K562 (cell line): ENCODE measurements around the gene IPO13. TPM values are rescaled to one million over a fixed set of nuclear protein-coding genes. Genes with fewer than 3 reads are reported as not detected.

Experiments
- BRCA1 ChIP-seq, 2 experiments: fragments of 450-650 bp in 1 of 2; sonication (generic) in 1 of 2; formaldehyde crosslinking in 1 of 2; IDR thresholded peaks; 2 replicates each; pipeline versions ENCODE4 v1.5.0 to v1.6.1; 2017 to 2020; ENCODE audit warnings: mild to moderate bottlenecking in 1 of 2, missing genetic modification reagents in 1 of 2
- CBX3 ChIP-seq, 2 experiments: IDR thresholded peaks; 1 replicate in 1 of 2; 2 replicates in 1 of 2; pipeline ENCODE4 v1.6.1; 2012; ENCODE audit warnings: inconsistent platforms in 2 of 2, low read length in 2 of 2, borderline replicate concordance in 1 of 2, control low read depth in 1 of 2
- CBX5 ChIP-seq: IDR thresholded peaks from 2 replicates; pipeline ENCODE4 v1.6.1; 2014; ENCODE audit warnings: low read depth, borderline replicate concordance
- HCFC1 ChIP-seq: IDR thresholded peaks from 2 replicates; pipeline ENCODE4 v1.6.1; 2012; ENCODE audit warnings: low read depth, low read length, improper control_type of control experiment
- KDM5B ChIP-seq: fragments of 200-600 bp; sonication (generic); IDR thresholded peaks from 2 replicates; pipeline ENCODE4 v1.6.1; 2012; ENCODE audit warnings: low read depth, mild to moderate bottlenecking, moderate library complexity, low read length, control low read depth, inconsistent platforms; ENCODE audit not compliant: insufficient replicate concordance
- LEF1 ChIP-seq: fragments of 450-650 bp; IDR thresholded peaks from 2 replicates; pipeline ENCODE4 v1.6.1; 2016; ENCODE audit warnings: mild to moderate bottlenecking
- MED1 ChIP-seq: sonication (generic); formaldehyde crosslinking; IDR thresholded peaks from 2 replicates; pipeline ENCODE4 v1.8.1; 2023; ENCODE audit warnings: missing genetic modification reagents, borderline replicate concordance
- PCBP2 ChIP-seq: fragments of 200-400 bp; formaldehyde crosslinking; IDR thresholded peaks from 2 replicates; pipeline ENCODE4 v1.6.1; 2018; ENCODE audit warnings: low read length, low read depth, mild to moderate bottlenecking, moderate library complexity; ENCODE audit not compliant: poor library complexity, severe bottlenecking
- TEAD2 ChIP-seq: fragments of 450-650 bp; IDR thresholded peaks from 2 replicates; pipeline ENCODE4 v1.6.1; 2016; ENCODE audit warnings: missing genetic modification characterization, control low read depth, missing compliant biosample characterization
- U2AF1 ChIP-seq: fragments of 200-400 bp; formaldehyde crosslinking; optimal IDR thresholded peaks from 2 replicates; pipeline ENCODE3; 2017; ENCODE audit warnings: mild to moderate bottlenecking, low read depth, low read length, moderate library complexity
- U2AF2 ChIP-seq: fragments of 200-400 bp; formaldehyde crosslinking; optimal IDR thresholded peaks from 2 replicates; pipeline ENCODE3; 2017; ENCODE audit warnings: low read depth, mild to moderate bottlenecking, low read length
- ZNF140 ChIP-seq: fragments of 250-450 bp; sonication (Bioruptor Pico); IDR thresholded peaks from 2 replicates; pipeline ENCODE4 v1.8.0; 2021; ENCODE audit warnings: moderate library complexity, mild to moderate bottlenecking, inconsistent platforms
- ZNF143 ChIP-seq: sonication (generic); formaldehyde crosslinking; IDR thresholded peaks from 2 replicates; pipeline ENCODE4 v1.9.0; 2022; ENCODE audit warnings: mild to moderate bottlenecking, missing genetic modification reagents
- ZNF224 ChIP-seq: sonication (generic); formaldehyde crosslinking; IDR thresholded peaks from 2 replicates; pipeline ENCODE4 v1.8.0; 2022; ENCODE audit warnings: mild to moderate bottlenecking, missing genetic modification reagents
- ZNF263 ChIP-seq: sonication (generic); formaldehyde crosslinking; IDR thresholded peaks from 2 replicates; pipeline ENCODE4 v1.8.0; 2022; ENCODE audit warnings: mild to moderate bottlenecking, missing genetic modification reagents, borderline replicate concordance
- ZNF589 ChIP-seq: fragments of 200-800 bp; sonication (Bioruptor generic); IDR thresholded peaks from 2 replicates; pipeline ENCODE4 v1.6.1; 2016; ENCODE audit warnings: low read depth, missing genetic modification characterization, missing compliant biosample characterization
- polyA plus RNA-seq, 8 experiments: library from polyadenylated mRNA; depleted of rRNA in 4 of 8; stranded (reverse) in 5 of 8; unstranded in 3 of 8; fragments of >200 nt; fragmentation: Nextera tagmentation in 2 of 8; fragmentation: Illumina TruSeq in 1 of 8; extraction: Ambion mirVana in 2 of 8; extraction: Trizol in 1 of 8; gene quantifications; 2 replicates each; pipeline versions ENCODE4 v1.2.1 to v1.2.3, GENCODE V29; 2011 to 2014; ENCODE audit warnings: inconsistent platforms in 1 of 8, missing spikeins in 1 of 8
- total RNA-seq, 7 experiments: library from RNA; depleted of rRNA in 6 of 7; stranded (reverse); fragments of >200 nt in 6 of 7; fragmentation: Illumina TruSeq in 2 of 7; extraction: Trizol in 2 of 7; gene quantifications; 2 replicates each; pipeline versions ENCODE4 v1.2.1 to v1.2.3, GENCODE V29; 2011 to 2021; ENCODE audit warnings: low replicate concordance in 1 of 7
- TF ChIP-seq, protein P1 (sequence below), 2 experiments: fragments of 450-650 bp in 1 of 2; sonication (generic) in 1 of 2; formaldehyde crosslinking in 1 of 2; IDR thresholded peaks; 2 replicates each; pipeline versions ENCODE4 v1.7.1 to v1.9.0; 2016 to 2022; ENCODE audit warnings: inconsistent platforms in 1 of 2, mild to moderate bottlenecking in 1 of 2, missing genetic modification reagents in 1 of 2
- TF ChIP-seq, protein P2 (sequence below): fragments of 450-650 bp; IDR thresholded peaks from 2 replicates; pipeline ENCODE4 v1.6.1; 2016

Gene IPO13
- total and polyA plus RNA-seq, 9 of the 15 experiments (the other 6 are each of a cell fraction or from before 2014, with no cell fraction given) = 7.0 to 30.8 (median 16.2) TPM

- TF ChIP-seq, protein P1, sequence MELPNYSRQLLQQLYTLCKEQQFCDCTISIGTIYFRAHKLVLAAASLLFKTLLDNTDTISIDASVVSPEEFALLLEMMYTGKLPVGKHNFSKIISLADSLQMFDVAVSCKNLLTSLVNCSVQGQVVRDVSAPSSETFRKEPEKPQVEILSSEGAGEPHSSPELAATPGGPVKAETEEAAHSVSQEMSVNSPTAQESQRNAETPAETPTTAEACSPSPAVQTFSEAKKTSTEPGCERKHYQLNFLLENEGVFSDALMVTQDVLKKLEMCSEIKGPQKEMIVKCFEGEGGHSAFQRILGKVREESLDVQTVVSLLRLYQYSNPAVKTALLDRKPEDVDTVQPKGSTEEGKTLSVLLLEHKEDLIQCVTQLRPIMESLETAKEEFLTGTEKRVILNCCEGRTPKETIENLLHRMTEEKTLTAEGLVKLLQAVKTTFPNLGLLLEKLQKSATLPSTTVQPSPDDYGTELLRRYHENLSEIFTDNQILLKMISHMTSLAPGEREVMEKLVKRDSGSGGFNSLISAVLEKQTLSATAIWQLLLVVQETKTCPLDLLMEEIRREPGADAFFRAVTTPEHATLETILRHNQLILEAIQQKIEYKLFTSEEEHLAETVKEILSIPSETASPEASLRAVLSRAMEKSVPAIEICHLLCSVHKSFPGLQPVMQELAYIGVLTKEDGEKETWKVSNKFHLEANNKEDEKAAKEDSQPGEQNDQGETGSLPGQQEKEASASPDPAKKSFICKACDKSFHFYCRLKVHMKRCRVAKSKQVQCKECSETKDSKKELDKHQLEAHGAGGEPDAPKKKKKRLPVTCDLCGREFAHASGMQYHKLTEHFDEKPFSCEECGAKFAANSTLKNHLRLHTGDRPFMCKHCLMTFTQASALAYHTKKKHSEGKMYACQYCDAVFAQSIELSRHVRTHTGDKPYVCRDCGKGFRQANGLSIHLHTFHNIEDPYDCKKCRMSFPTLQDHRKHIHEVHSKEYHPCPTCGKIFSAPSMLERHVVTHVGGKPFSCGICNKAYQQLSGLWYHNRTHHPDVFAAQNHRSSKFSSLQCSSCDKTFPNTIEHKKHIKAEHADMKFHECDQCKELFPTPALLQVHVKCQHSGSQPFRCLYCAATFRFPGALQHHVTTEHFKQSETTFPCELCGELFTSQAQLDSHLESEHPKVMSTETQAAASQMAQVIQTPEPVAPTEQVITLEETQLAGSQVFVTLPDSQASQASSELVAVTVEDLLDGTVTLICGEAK (IDR thresholded peaks at IDR 0.05) = 0 out of 2 replicates have a peak, but pooled peaks have one; percentile 22
- TF ChIP-seq, protein P1 (CRISPR knock-in tag; IDR thresholded peaks at IDR 0.05) = peak; percentile 48; the same call in 1 of the 2 replicates
- TF ChIP-seq ZNF263 (CRISPR knock-in tag) = peak; percentile 56
- no peak for TF ChIP-seq PCBP2
- TF ChIP-seq LEF1 = no peak
- peak; percentile 85 to 91; a peak in 2 of 3 replicates for TF ChIP-seq CBX3 (IDR thresholded peaks at IDR 0.05; ENCODE audit: borderline replicate concordance in 1 of 2, low read length in 2 of 2)
- TF ChIP-seq ZNF224 (CRISPR knock-in tag) = no peak
- 0 out of 2 replicates have a peak, but pooled peaks have one; percentile 54 for TF ChIP-seq CBX5
- TF ChIP-seq MED1 (CRISPR knock-in tag) = no peak
- TF ChIP-seq, protein P2, sequence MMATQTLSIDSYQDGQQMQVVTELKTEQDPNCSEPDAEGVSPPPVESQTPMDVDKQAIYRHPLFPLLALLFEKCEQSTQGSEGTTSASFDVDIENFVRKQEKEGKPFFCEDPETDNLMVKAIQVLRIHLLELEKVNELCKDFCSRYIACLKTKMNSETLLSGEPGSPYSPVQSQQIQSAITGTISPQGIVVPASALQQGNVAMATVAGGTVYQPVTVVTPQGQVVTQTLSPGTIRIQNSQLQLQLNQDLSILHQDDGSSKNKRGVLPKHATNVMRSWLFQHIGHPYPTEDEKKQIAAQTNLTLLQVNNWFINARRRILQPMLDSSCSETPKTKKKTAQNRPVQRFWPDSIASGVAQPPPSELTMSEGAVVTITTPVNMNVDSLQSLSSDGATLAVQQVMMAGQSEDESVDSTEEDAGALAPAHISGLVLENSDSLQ = no peak
- no peak for TF ChIP-seq TEAD2 (tag)
- TF ChIP-seq BRCA1 (IDR thresholded peaks at IDR 0.05) = no peak
- TF ChIP-seq BRCA1 (CRISPR knock-in tag; IDR thresholded peaks at IDR 0.05) = no peak
- TF ChIP-seq ZNF140 (CRISPR knock-in tag) = no peak
- TF ChIP-seq U2AF1 = no peak
- peak; percentile 46; the same call in 1 of the 2 replicates for TF ChIP-seq ZNF143 (CRISPR knock-in tag)
- TF ChIP-seq KDM5B = no peak
- no peak for TF ChIP-seq U2AF2
- no peak for TF ChIP-seq ZNF589 (CRISPR knock-in tag)
- 0 out of 2 replicates have a peak, but pooled peaks have one; percentile 24 for TF ChIP-seq HCFC1
These were observed 21.7 kb downstream of the IPO13 start (continued) for GRCh38 chr1:43968348-43968948.
